MM.1S (cell line): Measurements from ENCODE around the gene ARHGAP44.

Experiments
- CTCF ChIP-seq: fragments of 300-600 bp; sonication (generic); IDR thresholded peaks from 2 replicates; pipeline ENCODE4 v1.5.1; 2016; ENCODE audit warnings: antibody characterized with exemption, low read length, mixed read lengths
- EZH2phosphoT487 ChIP-seq: fragments of 300-600 bp; sonication (generic); IDR thresholded peaks from 2 replicates; pipeline ENCODE4 v1.6.1; 2018; ENCODE audit warnings: antibody characterized with exemption, low read length

- no peak for TF ChIP-seq CTCF
- TF ChIP-seq EZH2phosphoT487, result no peak
Observed at GRCh38 chr17:12947047-12947446, 157.7 kb downstream of the ARHGAP44 start.
